Neuron (in vitro differentiated cells): ENCODE measurements around the gene NEK7.
A peak's percentile ranks its signal among the peaks of the same experiment; 100 is the strongest.

Experiments
- H2AFZ ChIP-seq: one replicate; pipeline ENCODE4 v1.6.1; 2013; ENCODE audit warnings: low read depth, mild to moderate bottlenecking, inconsistent platforms, low read length, moderate library complexity
- H3K27me3 ChIP-seq: one replicate; pipeline ENCODE4 v1.6.1; 2013; ENCODE audit warnings: low read length; ENCODE audit not compliant: insufficient read depth
- H3K36me3 ChIP-seq: one replicate; pipeline ENCODE4 v1.6.1; 2013; ENCODE audit warnings: low read length; ENCODE audit not compliant: insufficient read depth
- H3K4me1 ChIP-seq: one replicate; pipeline ENCODE4 v1.6.1; 2013; ENCODE audit warnings: low read length; ENCODE audit not compliant: insufficient read depth
- H3K4me3 ChIP-seq: 2 replicates; pipeline ENCODE4 v1.5.1; 2013; ENCODE audit warnings: mild to moderate bottlenecking, low read length, moderate library complexity
- H3K9me3 ChIP-seq: one replicate; pipeline ENCODE4 v1.6.1; 2013; ENCODE audit warnings: low read length

NEK7 gene

DNA sequence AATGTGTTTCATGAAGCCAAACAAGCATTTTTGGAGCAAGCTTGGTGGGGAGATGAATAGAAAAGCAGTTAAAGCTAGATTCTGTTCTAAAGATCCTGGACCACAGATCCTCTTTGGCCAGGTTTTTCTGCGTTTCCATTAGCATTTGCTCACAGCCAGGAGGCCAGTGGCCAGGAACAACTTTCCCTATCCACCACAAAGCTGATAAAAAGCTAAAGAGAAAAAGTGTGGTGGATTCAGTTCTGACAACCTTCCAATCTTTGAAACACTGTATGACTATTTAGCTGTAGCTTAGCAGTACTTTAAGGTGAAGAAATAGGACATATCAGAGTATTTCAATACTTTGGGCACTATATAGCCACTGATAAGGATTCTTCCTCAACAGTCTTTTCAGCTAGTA lies 3.0 kb upstream of the NEK7 start:
- Histone ChIP-seq H3K4me3 (no peak overlapping the region), H3K9me3 (no peaks in the 10 kb centered on the region), H2AFZ (no peak overlapping the region), H3K4me1 (peaks cover 4% of the 10 kb centered on the region), H3K36me3 (no peaks in the 10 kb centered on the region), H3K27me3 (no peaks in the 10 kb centered on the region)

- no peaks in the 10 kb centered on the region for H3K36me3 ChIP-seq
Observed at GRCh38 chr1:198155253-198155652, 1.5 kb upstream of the NEK7 start.

GRCh38 chr1:198156111-198156744 lies 570 bp upstream of the NEK7 start:
- H3K4me1 ChIP-seq: peaks cover 16% of the 10 kb centered on the region
- H2AFZ ChIP-seq: peak overlapping the region; percentile 100
- H3K36me3 ChIP-seq: no peaks in the 10 kb centered on the region
- H3K4me3 ChIP-seq: peak overlapping the region; percentile 67
- H3K9me3 ChIP-seq: no peaks in the 10 kb centered on the region
- no peaks in the 10 kb centered on the region for H3K27me3 ChIP-seq

More at GRCh38 chr1:198155253-198155652, 1.5 kb upstream of the NEK7 start:
- Histone ChIP-seq H3K4me1 (peaks cover 12% of the 10 kb centered on the region), H3K27me3 (no peaks in the 10 kb centered on the region), H3K9me3 (no peaks in the 10 kb centered on the region), H2AFZ (no peak overlapping the region), H3K4me3 (no peak overlapping the region)

- H3K27me3 ChIP-seq: no peaks in the 10 kb centered on the region
- no peaks in the 10 kb centered on the region for H3K9me3 ChIP-seq
- peak overlapping the region; percentile 100 for H2AFZ ChIP-seq
- H3K4me1 ChIP-seq: peaks cover 16% of the 10 kb centered on the region
- H3K4me3 ChIP-seq: peak overlapping the region; percentile 67
- no peaks in the 10 kb centered on the region for H3K36me3 ChIP-seq
Observed at GRCh38 chr1:198157241-198157846, 546 bp downstream of the NEK7 start.

- no peaks in the 10 kb centered on the region for H3K27me3 ChIP-seq
- H3K4me3 ChIP-seq: peak overlapping the region; percentile 67
- H3K4me1 ChIP-seq: peaks cover 16% of the 10 kb centered on the region
- H3K36me3 ChIP-seq: no peaks in the 10 kb centered on the region
- H3K9me3 ChIP-seq: no peaks in the 10 kb centered on the region
- peak overlapping the region; percentile 100 for H2AFZ ChIP-seq
Observed at GRCh38 chr1:198157847-198158725, 1.3 kb downstream of the NEK7 start.

- Histone ChIP-seq H3K4me3 (peak overlapping the region; percentile 67), H3K4me1 (peaks cover 16% of the 10 kb centered on the region), H3K27me3 (no peaks in the 10 kb centered on the region), H2AFZ (peak overlapping the region; percentile 100), H3K9me3 (no peaks in the 10 kb centered on the region), H3K36me3 (no peaks in the 10 kb centered on the region)
Observed at GRCh38 chr1:198158735-198159589, 2.2 kb downstream of the NEK7 start.

- Histone ChIP-seq H3K4me1 (peaks cover 16% of the 10 kb centered on the region), H3K4me3 (no peak overlapping the region), H3K9me3 (no peaks in the 10 kb centered on the region), H3K36me3 (no peaks in the 10 kb centered on the region), H2AFZ (no peak overlapping the region), H3K27me3 (no peaks in the 10 kb centered on the region)
Observed at GRCh38 chr1:198160222-198160621, 3.4 kb downstream of the NEK7 start.

- H2AFZ ChIP-seq: no peak overlapping the region
- no peaks in the 10 kb centered on the region for H3K9me3 ChIP-seq
- H3K4me1 ChIP-seq: peaks cover 16% of the 10 kb centered on the region
- no peak overlapping the region for H3K4me3 ChIP-seq
- no peaks in the 10 kb centered on the region for H3K27me3 ChIP-seq
- no peaks in the 10 kb centered on the region for H3K36me3 ChIP-seq
Observed at GRCh38 chr1:198160946-198161614, 4.3 kb downstream of the NEK7 start.

- Histone ChIP-seq H3K27me3 (no peaks in the 10 kb centered on the region), H3K9me3 (no peaks in the 10 kb centered on the region), H3K4me1 (peaks cover 18% of the 10 kb centered on the region), H3K36me3 (no peaks in the 10 kb centered on the region), H3K4me3 (no peak overlapping the region), H2AFZ (no peak overlapping the region)
Observed at GRCh38 chr1:198161718-198162090, 4.9 kb downstream of the NEK7 start.

- Histone ChIP-seq H3K4me3 (no peak overlapping the region), H2AFZ (no peak overlapping the region)
Observed at GRCh38 chr1:198162091-198162767, 5.4 kb downstream of the NEK7 start.

GRCh38 chr1:198165927-198166647 lies 9.3 kb downstream of the NEK7 start:
- Histone ChIP-seq H3K4me1 (peaks cover 2% of the 10 kb centered on the region), H3K36me3 (no peaks in the 10 kb centered on the region), H3K9me3 (no peaks in the 10 kb centered on the region), H2AFZ (no peak overlapping the region), H3K4me3 (no peak overlapping the region), H3K27me3 (no peaks in the 10 kb centered on the region)

More at GRCh38 chr1:198162091-198162767, 5.4 kb downstream of the NEK7 start:
- Histone ChIP-seq H3K4me1 (peaks cover 18% of the 10 kb centered on the region), H3K27me3 (no peaks in the 10 kb centered on the region), H3K36me3 (no peaks in the 10 kb centered on the region), H3K9me3 (no peaks in the 10 kb centered on the region)
